Lower leg skin (tissue), 3 donors: Measurements from ENCODE around the gene KCNA1.

ENCODE experiments used
- POLR2A ChIP-seq, 2 donors: fragments of 450-650 bp; IDR thresholded peaks; one replicate each; pipeline ENCODE4 v1.6.1; 2016 to 2017; ENCODE audit warnings: antibody characterized with exemption in 2 of 2, mild to moderate bottlenecking in 1 of 2, moderate library complexity in 1 of 2
- TF ChIP-seq, protein P1 (sequence below), 3 donors: fragments of 450-650 bp; IDR thresholded peaks; one replicate each; pipeline ENCODE4 v1.5.1; 2016; ENCODE audit warnings: antibody characterized with exemption in 3 of 3, mild to moderate bottlenecking in 3 of 3, moderate library complexity in 2 of 3

DNA sequence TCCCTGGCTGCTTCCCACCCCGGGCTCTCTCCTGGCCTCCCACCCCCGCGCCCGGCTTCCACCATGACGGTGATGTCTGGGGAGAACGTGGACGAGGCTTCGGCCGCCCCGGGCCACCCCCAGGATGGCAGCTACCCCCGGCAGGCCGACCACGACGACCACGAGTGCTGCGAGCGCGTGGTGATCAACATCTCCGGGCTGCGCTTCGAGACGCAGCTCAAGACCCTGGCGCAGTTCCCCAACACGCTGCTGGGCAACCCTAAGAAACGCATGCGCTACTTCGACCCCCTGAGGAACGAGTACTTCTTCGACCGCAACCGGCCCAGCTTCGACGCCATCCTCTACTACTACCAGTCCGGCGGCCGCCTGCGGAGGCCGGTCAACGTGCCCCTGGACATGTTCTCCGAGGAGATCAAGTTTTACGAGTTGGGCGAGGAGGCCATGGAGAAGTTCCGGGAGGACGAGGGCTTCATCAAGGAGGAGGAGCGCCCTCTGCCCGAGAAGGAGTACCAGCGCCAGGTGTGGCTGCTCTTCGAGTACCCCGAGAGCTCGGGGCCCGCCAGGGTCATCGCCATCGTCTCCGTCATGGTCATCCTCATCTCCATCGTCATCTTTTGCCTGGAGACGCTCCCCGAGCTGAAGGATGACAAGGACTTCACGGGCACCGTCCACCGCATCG, 1.8 kb downstream of the KCNA1 start:
- TF ChIP-seq, protein P1, sequence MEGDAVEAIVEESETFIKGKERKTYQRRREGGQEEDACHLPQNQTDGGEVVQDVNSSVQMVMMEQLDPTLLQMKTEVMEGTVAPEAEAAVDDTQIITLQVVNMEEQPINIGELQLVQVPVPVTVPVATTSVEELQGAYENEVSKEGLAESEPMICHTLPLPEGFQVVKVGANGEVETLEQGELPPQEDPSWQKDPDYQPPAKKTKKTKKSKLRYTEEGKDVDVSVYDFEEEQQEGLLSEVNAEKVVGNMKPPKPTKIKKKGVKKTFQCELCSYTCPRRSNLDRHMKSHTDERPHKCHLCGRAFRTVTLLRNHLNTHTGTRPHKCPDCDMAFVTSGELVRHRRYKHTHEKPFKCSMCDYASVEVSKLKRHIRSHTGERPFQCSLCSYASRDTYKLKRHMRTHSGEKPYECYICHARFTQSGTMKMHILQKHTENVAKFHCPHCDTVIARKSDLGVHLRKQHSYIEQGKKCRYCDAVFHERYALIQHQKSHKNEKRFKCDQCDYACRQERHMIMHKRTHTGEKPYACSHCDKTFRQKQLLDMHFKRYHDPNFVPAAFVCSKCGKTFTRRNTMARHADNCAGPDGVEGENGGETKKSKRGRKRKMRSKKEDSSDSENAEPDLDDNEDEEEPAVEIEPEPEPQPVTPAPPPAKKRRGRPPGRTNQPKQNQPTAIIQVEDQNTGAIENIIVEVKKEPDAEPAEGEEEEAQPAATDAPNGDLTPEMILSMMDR (IDR thresholded peaks at IDR 0.05) = no peak
- no peak for TF ChIP-seq POLR2A (IDR thresholded peaks at IDR 0.05)
